Neural crest cell (in vitro differentiated cells): ENCODE results near the gene TLL1. TPM values are rescaled to one million over a fixed set of nuclear protein-coding genes. Genes with fewer than 3 reads are reported as not detected.

ENCODE experiments used
- DNase-seq: peaks from one replicate; pipeline ENCODE4 v3.0.0; 2021; ENCODE audit warnings: low read depth, mixed read lengths, low spot score
- H3K27ac Mint-ChIP-seq: one replicate; pipeline ENCODE4 v1.8.0; 2021; ENCODE audit warnings: mild to moderate bottlenecking, mixed read lengths; ENCODE audit not compliant: unreplicated experiment
- H3K27me3 Mint-ChIP-seq: 2 replicates; pipeline ENCODE4 v1.8.0; 2021; ENCODE audit warnings: low read depth, mild to moderate bottlenecking, mixed read lengths
- H3K36me3 Mint-ChIP-seq: 2 replicates; pipeline ENCODE4 v1.8.0; 2021; ENCODE audit warnings: low read depth, mild to moderate bottlenecking, mixed read lengths
- H3K4me1 Mint-ChIP-seq: 2 replicates; pipeline ENCODE4 v1.8.0; 2021; ENCODE audit warnings: mixed read lengths
- H3K4me3 Mint-ChIP-seq: one replicate; pipeline ENCODE4 v1.8.0; 2021; ENCODE audit warnings: mild to moderate bottlenecking, mixed read lengths
- H3K9me3 Mint-ChIP-seq: 2 replicates; pipeline ENCODE4 v1.8.0; 2021; ENCODE audit warnings: mixed read lengths
- CTCF ChIP-seq: fragments of 200-600 bp; sonication (generic); conservative IDR thresholded peaks from 2 replicates; pipeline ENCODE4 v1.5.0; 2021; ENCODE audit warnings: antibody characterized with exemption, mild to moderate bottlenecking
- total RNA-seq: library from RNA; stranded (reverse); gene quantifications from 2 replicates; pipeline ENCODE4 v1.2.1, GENCODE V29; 2021

TLL1 gene
- total RNA-seq, 1 donor from 2014 or later: 2.2 TPM

GRCh38 chr4:165879641-165880040 lies 6.6 kb downstream of the TLL1 start:
- Mint-ChIP-seq H3K36me3 (no peaks in the 10 kb centered on the region), H3K27me3 (peaks cover 40% of the 10 kb centered on the region), H3K9me3 (no peaks in the 10 kb centered on the region), H3K4me1 (peaks cover 4% of the 10 kb centered on the region), H3K27ac (no peak overlapping the region), H3K4me3 (no peak overlapping the region)
- no peak for TF ChIP-seq CTCF
- no peak for DNase-seq

GRCh38 chr4:165894159-165894558 lies 21.1 kb downstream of the TLL1 start:
- Mint-ChIP-seq H3K4me3 (no peak overlapping the region), H3K27ac (no peak overlapping the region), H3K4me1 (no peaks in the 10 kb centered on the region), H3K9me3 (peaks cover 18% of the 10 kb centered on the region), H3K36me3 (peaks cover 11% of the 10 kb centered on the region), H3K27me3 (no peaks in the 10 kb centered on the region)
- DNase-seq: no peak
- TF ChIP-seq CTCF: no peak

GRCh38 chr4:165905405-165906027 lies 32.5 kb downstream of the TLL1 start:
- no peak overlapping the region for H3K27ac Mint-ChIP-seq
- DNase-seq: no peak
- no peaks in the 10 kb centered on the region for H3K27me3 Mint-ChIP-seq
- peaks cover 8% of the 10 kb centered on the region for H3K9me3 Mint-ChIP-seq
- H3K4me3 Mint-ChIP-seq: no peak overlapping the region
- TF ChIP-seq CTCF: no peak
- no peaks in the 10 kb centered on the region for H3K4me1 Mint-ChIP-seq
- H3K36me3 Mint-ChIP-seq: peaks cover 2% of the 10 kb centered on the region

GRCh38 chr4:165906272-165906671 lies 33.2 kb downstream of the TLL1 start:
- Mint-ChIP-seq H3K4me3 (no peak overlapping the region), H3K36me3 (peaks cover 4% of the 10 kb centered on the region), H3K27me3 (no peaks in the 10 kb centered on the region), H3K4me1 (no peaks in the 10 kb centered on the region), H3K27ac (no peak overlapping the region), H3K9me3 (peaks cover 6% of the 10 kb centered on the region)
- DNase-seq: no peak
- no peak for TF ChIP-seq CTCF

GRCh38 chr4:165909947-165910346 lies 36.9 kb downstream of the TLL1 start:
- peaks cover 3% of the 10 kb centered on the region for H3K36me3 Mint-ChIP-seq
- no peak overlapping the region for H3K27ac Mint-ChIP-seq
- DNase-seq: no peak
- no peak overlapping the region for H3K4me3 Mint-ChIP-seq
- no peaks in the 10 kb centered on the region for H3K4me1 Mint-ChIP-seq
- peaks cover 7% of the 10 kb centered on the region for H3K9me3 Mint-ChIP-seq
- TF ChIP-seq CTCF: no peak
- H3K27me3 Mint-ChIP-seq: no peaks in the 10 kb centered on the region

- H3K27ac Mint-ChIP-seq: no peak overlapping the region
- H3K9me3 Mint-ChIP-seq: peaks cover 4% of the 10 kb centered on the region
- DNase-seq: no peak
- H3K27me3 Mint-ChIP-seq: no peaks in the 10 kb centered on the region
- peaks cover 7% of the 10 kb centered on the region for H3K4me1 Mint-ChIP-seq
- H3K4me3 Mint-ChIP-seq: no peak overlapping the region
- peaks cover 3% of the 10 kb centered on the region for H3K36me3 Mint-ChIP-seq
- no peak for TF ChIP-seq CTCF
Observed at GRCh38 chr4:165915215-165915614, 42.2 kb downstream of the TLL1 start.
